SU-DHL-6 (cell line): ENCODE results near the gene RNF141.

ENCODE experiments used
- H2AFZ ChIP-seq: fragments of 200-600 bp; sonication (generic); 2 replicates; pipeline ENCODE4 v1.6.1; 2014; ENCODE audit warnings: low read depth, mild to moderate bottlenecking, moderate library complexity, mixed read lengths, antibody characterized with exemption, low read length; ENCODE audit not compliant: severe bottlenecking
- H3F3A ChIP-seq: fragments of 200-600 bp; shearing (Covaris generic); 2 replicates; pipeline ENCODE4 v1.6.0; 2016; ENCODE audit warnings: antibody characterized with exemption, mild to moderate bottlenecking; ENCODE audit not compliant: insufficient read depth
- H3K27ac ChIP-seq: fragments of 200-600 bp; sonication (generic); 2 replicates; pipeline ENCODE4 v1.5.1; 2016; ENCODE audit warnings: low read depth, mild to moderate bottlenecking, low read length, moderate library complexity, mixed read lengths
- H3K27me3 ChIP-seq: fragments of 200-600 bp; sonication (generic), shearing (Covaris generic); 2 replicates; pipeline ENCODE4 v1.6.0; 2014; ENCODE audit warnings: mild to moderate bottlenecking, low read length
- H3K36me3 ChIP-seq: fragments of 200-600 bp; sonication (generic); 2 replicates; pipeline ENCODE4 v1.6.1; 2014; ENCODE audit warnings: mild to moderate bottlenecking, low read length, mixed read lengths
- H3K4me2 ChIP-seq: fragments of 300-600, 200-600 bp; shearing (Covaris generic), sonication (generic); 2 replicates; pipeline ENCODE4 v1.6.0; 2014; ENCODE audit warnings: low read length, low read depth, mild to moderate bottlenecking; ENCODE audit not compliant: poor library complexity, severe bottlenecking
- H3K4me3 ChIP-seq: fragments of 200-600 bp; sonication (generic); 2 replicates; pipeline ENCODE4 v1.5.1; 2014; ENCODE audit warnings: antibody characterized with exemption, low read length, mild to moderate bottlenecking, mixed read lengths; ENCODE audit not compliant: insufficient read depth, poor library complexity, severe bottlenecking
- H3K79me2 ChIP-seq: fragments of 200-600 bp; sonication (generic); 2 replicates; pipeline ENCODE4 v1.6.1; 2014; ENCODE audit warnings: mild to moderate bottlenecking, low read length, moderate library complexity; ENCODE audit not compliant: insufficient read depth
- H3K9ac ChIP-seq: fragments of 200-600 bp; sonication (generic); 2 replicates; pipeline ENCODE4 v1.7.0; 2014; ENCODE audit warnings: mild to moderate bottlenecking, low read length
- H3K9me2 ChIP-seq: fragments of 200-600 bp; sonication (generic); replicated peaks from 2 replicates; pipeline ENCODE4 v1.6.1; 2014; ENCODE audit warnings: low read length; ENCODE audit not compliant: insufficient read depth
- H3K9me3 ChIP-seq: fragments of 200-600 bp; sonication (generic); 2 replicates; pipeline ENCODE4 v1.6.1; 2014; ENCODE audit warnings: low read length, mixed read lengths; ENCODE audit not compliant: insufficient read depth
- H4K20me1 ChIP-seq: fragments of 200-600 bp; sonication (generic); 2 replicates; pipeline ENCODE4 v1.6.1; 2014; ENCODE audit warnings: low read depth, mild to moderate bottlenecking, antibody characterized with exemption, low read length, moderate library complexity, mixed read lengths
- CTCF ChIP-seq: fragments of 200-600 bp; sonication (generic); IDR thresholded peaks from one replicate; pipeline ENCODE4 v1.5.1; 2017; ENCODE audit warnings: antibody characterized with exemption, mild to moderate bottlenecking, low read length, moderate library complexity; ENCODE audit not compliant: insufficient read depth, poor library complexity, severe bottlenecking
- EZH2phosphoT487 ChIP-seq: fragments of 200-600 bp; sonication (generic), shearing (Covaris generic); conservative IDR thresholded peaks from 2 replicates; pipeline ENCODE4 v1.6.1; 2018; ENCODE audit warnings: mild to moderate bottlenecking, antibody characterized with exemption, low read length, moderate library complexity, mixed read lengths

Gene RNF141

GRCh38 chr11:10477690-10478046 lies 63.3 kb downstream of the RNF141 start:
- Histone ChIP-seq H3F3A (no peaks in the 10 kb centered on the region), H4K20me1 (no peaks in the 10 kb centered on the region), H3K36me3 (no peaks in the 10 kb centered on the region), H2AFZ (no peak overlapping the region), H3K4me2 (no peak overlapping the region), H3K4me3 (no peak overlapping the region), H3K79me2 (no peaks in the 10 kb centered on the region), H3K9ac (no peak overlapping the region), H3K27me3 (no peaks in the 10 kb centered on the region), H3K27ac (no peak overlapping the region), H3K9me3 (no peaks in the 10 kb centered on the region), H3K9me2 (no peaks in the 10 kb centered on the region)
- no peak for TF ChIP-seq EZH2phosphoT487
- TF ChIP-seq CTCF: no peak

GRCh38 chr11:10476927-10477689 lies 63.9 kb downstream of the RNF141 start:
- Histone ChIP-seq H4K20me1 (no peaks in the 10 kb centered on the region), H3K9ac (no peak overlapping the region), H3K36me3 (no peaks in the 10 kb centered on the region)

GRCh38 chr11:10476342-10476741 lies 64.6 kb downstream of the RNF141 start:
- Histone ChIP-seq H3K27me3 (no peaks in the 10 kb centered on the region), H3K36me3 (no peaks in the 10 kb centered on the region), H3K9ac (no peak overlapping the region), H3K79me2 (no peaks in the 10 kb centered on the region), H3K9me2 (no peaks in the 10 kb centered on the region), H4K20me1 (no peaks in the 10 kb centered on the region), H3F3A (no peaks in the 10 kb centered on the region), H3K4me3 (no peak overlapping the region), H3K4me2 (no peak overlapping the region), H2AFZ (no peak overlapping the region), H3K9me3 (no peaks in the 10 kb centered on the region), H3K27ac (no peak overlapping the region)
- no peak for TF ChIP-seq EZH2phosphoT487
- TF ChIP-seq CTCF: no peak

More at GRCh38 chr11:10476927-10477689, 63.9 kb downstream of the RNF141 start:
- H3K9me3 ChIP-seq: no peaks in the 10 kb centered on the region
- H3K79me2 ChIP-seq: no peaks in the 10 kb centered on the region
- H3K4me3 ChIP-seq: no peak overlapping the region
- no peak for TF ChIP-seq EZH2phosphoT487
- TF ChIP-seq CTCF: no peak
- no peak overlapping the region for H3K27ac ChIP-seq
- H2AFZ ChIP-seq: no peak overlapping the region
- no peaks in the 10 kb centered on the region for H3K27me3 ChIP-seq
- H3F3A ChIP-seq: no peaks in the 10 kb centered on the region
- H3K4me2 ChIP-seq: no peak overlapping the region
- H3K9me2 ChIP-seq: no peaks in the 10 kb centered on the region
